Non-pigmented ciliary epithelial cell (primary cell): ENCODE measurements around the gene LCN2.
"Not testable (repeated sequence)": the region's sequence is repeated elsewhere in the genome, so short reads cannot be mapped to it uniquely, and the experiment has no call there.

Source experiments
- DNase-seq: peaks from one replicate; pipeline ENCODE4 v3.0.0-alpha.2; 2010; ENCODE audit warnings: low read depth

LCN2 gene

GRCh38 chr9:128128836-128129590, 20.2 kb upstream of the LCN2 start:
- DNase-seq = no peak

GRCh38 chr9:128129976-128130590, 19.2 kb upstream of the LCN2 start:
- DNase-seq = not testable (repeated sequence)

- not testable (repeated sequence) for DNase-seq
These were observed 18.6 kb upstream of the LCN2 start for GRCh38 chr9:128130651-128131050.

GRCh38 chr9:128131346-128131745, 17.9 kb upstream of the LCN2 start:
- not testable (repeated sequence) for DNase-seq

GRCh38 chr9:128132139-128132538, 17.1 kb upstream of the LCN2 start:
- not testable (repeated sequence) for DNase-seq

- not testable (repeated sequence) for DNase-seq
These were observed 13.7 kb upstream of the LCN2 start for GRCh38 chr9:128135561-128135960.

- no peak for DNase-seq
These were observed 12.1 kb upstream of the LCN2 start for GRCh38 chr9:128136816-128137793.

GRCh38 chr9:128138001-128138400, 11.3 kb upstream of the LCN2 start:
- DNase-seq = no peak

GRCh38 chr9:128139621-128140020, 9.6 kb upstream of the LCN2 start:
- no peak for DNase-seq

- DNase-seq = no peak
These were observed 7.6 kb upstream of the LCN2 start for GRCh38 chr9:128141604-128142003.

- DNase-seq = no peak
These were observed 7.2 kb upstream of the LCN2 start for GRCh38 chr9:128142061-128142460.

- DNase-seq = no peak
These were observed 6.7 kb upstream of the LCN2 start for GRCh38 chr9:128142596-128142995.

- DNase-seq = no peak
These were observed 5.6 kb upstream of the LCN2 start for GRCh38 chr9:128143525-128144238.

GRCh38 chr9:128144239-128145181, 4.7 kb upstream of the LCN2 start:
- DNase-seq = no peak

GRCh38 chr9:128145536-128145935, 3.7 kb upstream of the LCN2 start:
- DNase-seq = no peak

- no peak for DNase-seq
These were observed 3.3 kb upstream of the LCN2 start for GRCh38 chr9:128145951-128146351.

- no peak for DNase-seq
These were observed 2.6 kb upstream of the LCN2 start for GRCh38 chr9:128146591-128147120.

- no peak for DNase-seq
These were observed 698 bp upstream of the LCN2 start for GRCh38 chr9:128148509-128149000.

- DNase-seq = no peak
These were observed 819 bp downstream of the LCN2 start for GRCh38 chr9:128149951-128150593.
